ENCODE data around the gene ACSF3. TPM values are rescaled to one million over a fixed set of nuclear protein-coding genes. Genes with fewer than 3 reads are reported as not detected.
A peak's percentile ranks its signal among the peaks of the same experiment; 100 is the strongest.

The ACSF3 gene
- total RNA-seq = 22.5 TPM
- long read RNA-seq, full-length matches to known transcripts = 43 of 65 reads
- long read RNA-seq, partial matches to known transcripts = 9 of 65 reads
- long read RNA-seq, other reads (novel, unspliced or antisense) = 13 of 65 reads

DNA sequence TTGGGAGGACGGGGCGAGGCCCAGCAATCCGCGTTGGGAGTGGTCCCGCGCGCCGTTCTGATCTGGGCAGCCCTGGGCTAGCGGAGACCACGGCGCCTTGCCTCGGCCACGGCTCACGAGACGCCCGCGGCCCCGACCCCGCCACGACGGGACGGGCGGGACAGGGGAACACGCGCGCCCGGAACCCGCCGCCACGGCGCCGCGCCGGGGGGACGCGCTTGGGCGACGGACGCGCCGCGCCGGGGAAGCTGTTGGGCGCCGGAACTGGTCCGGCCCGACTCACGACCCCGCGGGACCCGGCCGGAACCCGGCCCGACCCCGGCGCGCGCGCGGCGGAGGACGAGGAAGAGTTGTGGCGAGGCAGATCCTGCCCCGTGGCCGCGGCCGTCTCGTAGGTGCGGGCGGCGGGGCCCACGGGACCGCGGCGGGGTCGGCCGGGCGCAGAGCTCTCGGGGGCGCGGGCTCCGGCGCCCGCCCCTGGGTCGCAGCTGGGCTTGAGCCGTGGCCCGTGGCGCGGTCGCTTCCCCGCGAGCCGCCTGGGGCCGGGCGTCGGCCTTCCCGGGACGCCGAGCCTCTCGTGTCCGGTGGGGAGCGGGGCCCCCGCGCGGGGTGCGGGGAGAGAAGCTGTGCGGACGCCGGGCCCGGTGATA is at the start of gene ACSF3:
ACSF3 (plus strand) TSS at position 251 of the 650 bp plus-strand sequence. CDS start 6,830 bp downstream, outside the sequence.
- DNase-seq (peak; percentile 82), ATAC-seq (peak; percentile 94)
- intact Hi-C loops (cut with micrococcal nuclease) = no loop called here

DNA sequence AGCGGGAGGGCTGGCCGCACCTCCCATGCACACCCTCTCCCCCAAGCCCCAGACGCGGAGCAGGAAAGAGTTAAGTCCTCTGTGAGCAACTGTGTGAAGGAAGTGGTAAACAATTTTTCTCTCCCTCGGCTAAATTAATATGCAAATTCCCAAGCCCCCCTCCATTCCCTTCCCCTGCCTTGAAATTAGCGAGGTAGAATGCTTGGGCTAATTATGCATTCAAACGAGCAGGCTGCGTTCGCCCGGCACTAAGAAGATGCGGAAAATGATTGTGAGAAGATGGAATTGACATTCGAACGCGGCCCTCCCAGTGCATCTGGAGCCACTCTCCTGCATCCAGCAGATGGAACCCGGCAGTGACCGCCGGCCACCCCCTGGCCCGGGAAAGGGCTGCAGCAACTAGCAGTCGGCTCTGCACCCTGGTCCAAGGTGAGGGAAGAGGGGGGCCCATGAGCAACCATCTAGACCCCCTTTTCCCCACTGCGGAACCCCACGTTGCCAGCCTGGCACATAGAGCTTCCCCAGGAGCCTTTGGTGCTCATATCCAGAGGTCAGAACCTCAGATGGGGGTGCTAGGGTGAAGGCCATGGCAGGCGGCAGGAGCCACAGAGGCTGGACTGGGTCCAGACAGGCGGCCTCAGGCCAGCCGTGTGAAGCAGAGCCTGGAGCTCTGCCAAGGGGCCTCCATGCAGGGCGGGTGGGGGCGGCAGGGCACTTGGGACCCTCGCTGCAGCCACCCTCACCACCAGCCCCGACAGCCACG is 49.1 kb upstream of the ACSF3 start:
- ATAC-seq (no peak), DNase-seq (peak; percentile 22)
- intact Hi-C loops (cut with micrococcal nuclease) = no loop called here

GRCh38 chr16:89045181-89045815 is 48.4 kb upstream of the ACSF3 start:
- intact Hi-C loops (cut with micrococcal nuclease) = no loop called here
- ATAC-seq (no peak), DNase-seq (peak; percentile 15)

GRCh38 chr16:89045881-89046280 is 47.8 kb upstream of the ACSF3 start:
- intact Hi-C loops (cut with micrococcal nuclease) = no loop called here
- ATAC-seq (no peak), DNase-seq (no peak)

DNA sequence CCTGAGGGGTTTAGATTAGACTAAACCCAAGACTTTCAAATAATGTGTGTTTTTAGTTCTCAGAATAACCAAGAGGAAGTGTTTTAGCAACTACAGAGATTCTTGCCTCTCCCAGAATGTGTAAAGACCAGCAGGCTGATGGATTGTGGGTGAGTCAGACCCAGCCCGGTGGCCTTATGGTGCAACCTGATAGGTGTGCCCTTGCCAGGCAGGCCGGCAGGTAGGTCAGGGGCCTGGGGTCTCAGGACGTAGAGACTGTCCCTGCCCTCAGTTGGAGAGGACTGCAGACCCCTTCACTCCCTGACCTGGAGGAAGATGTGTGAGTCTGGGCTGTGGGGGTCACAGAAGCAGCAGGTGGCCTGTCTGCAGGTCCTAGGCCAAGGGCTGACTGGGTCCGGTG is 47.2 kb upstream of the ACSF3 start:
- ATAC-seq (no peak), DNase-seq (no peak)
- intact Hi-C loops (cut with micrococcal nuclease) = no loop called here

DNA sequence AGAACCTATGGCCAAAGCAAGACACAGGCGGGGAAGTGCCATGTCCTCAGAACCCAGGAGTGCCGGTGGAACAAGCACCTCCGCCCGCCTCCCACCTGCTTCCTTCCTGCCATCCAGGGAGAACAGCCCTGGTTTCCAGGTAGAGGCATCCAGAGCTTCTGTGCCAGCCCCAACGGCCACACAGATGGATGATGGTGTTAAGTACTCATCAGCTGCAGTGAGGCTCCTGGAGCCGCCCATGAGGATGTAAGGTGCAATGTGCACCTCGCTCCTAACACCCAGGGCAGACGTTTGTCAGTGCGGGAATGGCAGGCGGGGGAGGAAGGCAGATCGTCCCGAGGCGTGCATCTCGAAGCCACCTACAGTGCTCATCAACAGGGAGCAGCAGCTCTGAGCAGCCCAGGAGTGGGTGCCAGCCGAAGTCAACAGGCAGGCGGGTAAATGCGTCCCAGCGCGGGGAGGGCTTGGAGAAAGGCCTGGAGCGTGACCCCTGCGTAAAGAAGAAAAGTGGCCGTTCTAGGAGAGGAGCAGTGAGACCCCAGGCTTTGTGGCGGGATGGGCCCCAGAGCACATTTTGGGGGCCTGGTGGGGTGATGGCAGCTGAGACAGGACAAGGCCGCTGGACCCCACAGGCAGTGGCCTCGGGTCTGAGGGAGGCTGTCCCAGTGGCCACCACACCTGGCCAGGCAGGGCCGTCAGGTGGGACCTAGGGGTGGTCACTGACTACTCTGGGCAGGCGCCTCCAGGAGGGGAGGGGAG is 46.1 kb upstream of the ACSF3 start:
- intact Hi-C loops (cut with micrococcal nuclease) = no loop called here
- no peak for ATAC-seq
- DNase-seq = peak; percentile 24

DNA sequence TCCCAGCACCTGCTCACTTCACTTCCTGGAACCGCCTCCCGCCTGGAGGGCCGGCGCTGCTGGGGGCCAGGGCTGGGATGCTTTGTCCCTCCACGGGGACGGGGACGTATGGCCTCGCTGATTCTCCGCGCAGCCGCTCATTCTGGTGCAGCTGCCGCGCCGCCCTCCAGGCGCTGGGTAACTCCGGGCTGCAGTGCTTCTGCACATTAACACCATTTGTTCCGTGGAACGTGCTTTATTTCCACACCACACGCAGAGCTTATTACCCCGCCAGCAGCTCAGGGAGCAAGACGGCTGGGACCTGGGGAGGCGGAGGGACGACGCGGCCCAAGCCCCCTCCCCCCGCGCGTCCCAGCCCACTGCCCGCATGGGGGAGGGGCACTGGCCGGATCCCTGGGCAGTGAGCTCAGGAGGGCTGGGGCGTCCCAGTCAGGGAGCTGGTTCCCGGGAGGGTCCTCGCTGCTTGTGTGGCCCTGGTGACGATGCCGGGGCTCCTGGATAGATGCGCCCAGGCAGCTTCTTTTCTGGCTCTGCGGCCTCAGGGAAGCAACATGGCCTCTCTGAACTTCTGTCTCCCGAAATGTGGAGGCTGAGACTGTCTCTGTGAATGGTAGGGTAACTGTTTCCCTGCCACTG is 45.4 kb upstream of the ACSF3 start:
- DNase-seq = peak; percentile 9
- ATAC-seq = no peak
- intact Hi-C loops (cut with micrococcal nuclease) = no loop called here

- ATAC-seq (no peak), DNase-seq (peak; percentile 15)
- intact Hi-C loops (cut with micrococcal nuclease) = no loop called here
These were observed 44.7 kb upstream of the ACSF3 start for GRCh38 chr16:89048871-89049422.

- intact Hi-C loops (cut with micrococcal nuclease) = no loop called here
- peak; percentile 23 for DNase-seq
- ATAC-seq = no peak
These were observed 44.1 kb upstream of the ACSF3 start for GRCh38 chr16:89049484-89050118.

DNA sequence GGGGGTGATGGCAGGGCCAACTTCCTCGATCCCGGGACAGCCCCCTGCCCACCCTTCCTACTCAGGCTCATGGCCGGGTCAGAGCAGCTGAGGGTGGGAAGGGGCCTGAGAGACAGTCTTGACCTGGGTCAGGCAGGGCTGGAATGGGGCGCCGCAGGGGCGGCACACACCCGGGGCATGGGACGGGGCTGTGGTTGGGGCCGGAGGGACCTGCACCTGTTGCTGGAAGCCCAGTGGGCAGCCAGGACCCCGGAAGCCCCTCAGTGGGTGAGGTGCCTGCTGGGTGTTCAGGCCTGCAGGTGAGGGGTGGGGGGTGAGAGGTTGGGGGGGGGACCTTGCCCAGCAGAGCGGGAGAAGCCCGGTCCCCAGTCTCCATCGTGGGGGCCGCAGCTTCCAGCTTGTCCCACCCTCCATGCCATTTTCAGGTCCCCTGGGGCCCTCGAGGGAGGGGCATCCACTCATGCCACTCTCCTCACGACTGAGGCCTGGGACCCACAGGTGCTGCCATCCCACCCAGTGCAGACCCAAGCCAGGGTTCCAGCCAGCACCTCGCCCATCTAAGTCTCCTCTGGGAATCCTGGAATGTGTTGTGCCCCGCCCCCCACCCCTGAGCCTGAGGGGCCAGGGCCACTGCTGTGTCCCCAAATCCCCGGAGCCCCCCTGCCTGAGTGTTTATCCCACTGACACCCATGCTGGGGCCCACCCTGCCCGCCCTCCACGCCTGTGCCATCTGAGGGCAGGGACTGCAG is 43.4 kb upstream of the ACSF3 start:
- peak; percentile 23 for DNase-seq
- intact Hi-C loops (cut with micrococcal nuclease) = no loop called here
- no peak for ATAC-seq

DNA sequence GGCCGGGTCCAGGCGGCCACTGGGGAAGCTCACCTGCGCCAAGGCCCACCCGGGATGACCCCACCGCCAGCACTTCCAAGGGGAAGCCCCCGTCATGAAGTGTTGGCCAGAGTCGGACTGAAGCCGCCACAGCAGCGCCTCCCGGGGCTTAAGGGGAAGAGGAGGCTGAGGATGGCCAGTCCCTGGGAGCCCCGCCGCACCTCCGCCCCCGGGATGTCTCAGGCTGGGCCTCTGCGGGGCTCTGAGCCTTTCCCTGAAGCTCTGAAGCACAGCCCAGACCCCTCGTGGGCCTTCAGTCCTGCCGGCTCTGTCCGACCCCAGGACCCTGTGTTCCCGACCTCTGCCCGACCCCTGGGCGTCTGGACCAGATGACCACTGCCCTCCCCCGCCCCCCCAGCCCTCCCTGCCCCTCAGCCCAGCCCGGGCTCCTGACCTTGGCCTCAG is 42.8 kb upstream of the ACSF3 start:
- no peak for ATAC-seq
- intact Hi-C loops (cut with micrococcal nuclease) = no loop called here
- peak; percentile 22 for DNase-seq

DNA sequence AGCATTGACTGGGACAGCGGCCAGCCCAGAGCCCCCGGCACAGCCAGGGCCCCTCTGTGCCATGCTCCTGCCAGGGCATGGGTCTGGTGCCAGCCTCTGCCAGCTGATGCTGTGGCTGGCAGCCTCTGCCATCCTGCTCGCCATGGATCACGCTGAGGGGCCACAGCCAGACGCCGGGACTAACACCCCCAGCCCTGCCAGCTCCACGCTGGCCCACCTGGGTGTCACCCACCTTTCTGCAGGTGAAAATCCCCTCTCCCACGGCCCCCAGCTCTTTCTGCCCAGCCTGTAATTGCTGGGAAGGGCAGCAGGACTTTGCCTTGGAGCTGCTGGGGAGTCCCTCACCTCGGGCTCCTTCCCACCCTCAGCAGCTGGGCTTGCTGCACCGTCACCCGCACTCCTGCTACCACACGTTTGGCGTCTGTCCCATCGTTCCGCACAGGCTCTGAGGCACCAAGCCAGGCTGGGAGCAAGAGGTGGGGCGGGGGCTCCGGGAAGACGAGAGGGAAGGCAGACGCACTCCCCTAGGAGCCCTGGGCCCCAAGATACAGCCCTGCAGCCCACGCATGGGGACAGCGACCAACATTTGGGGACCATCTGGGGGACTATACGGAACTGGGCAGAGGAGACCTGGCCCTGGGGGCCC is 42.0 kb upstream of the ACSF3 start:
- no peak for DNase-seq
- intact Hi-C loops (cut with micrococcal nuclease) = no loop called here

DNA sequence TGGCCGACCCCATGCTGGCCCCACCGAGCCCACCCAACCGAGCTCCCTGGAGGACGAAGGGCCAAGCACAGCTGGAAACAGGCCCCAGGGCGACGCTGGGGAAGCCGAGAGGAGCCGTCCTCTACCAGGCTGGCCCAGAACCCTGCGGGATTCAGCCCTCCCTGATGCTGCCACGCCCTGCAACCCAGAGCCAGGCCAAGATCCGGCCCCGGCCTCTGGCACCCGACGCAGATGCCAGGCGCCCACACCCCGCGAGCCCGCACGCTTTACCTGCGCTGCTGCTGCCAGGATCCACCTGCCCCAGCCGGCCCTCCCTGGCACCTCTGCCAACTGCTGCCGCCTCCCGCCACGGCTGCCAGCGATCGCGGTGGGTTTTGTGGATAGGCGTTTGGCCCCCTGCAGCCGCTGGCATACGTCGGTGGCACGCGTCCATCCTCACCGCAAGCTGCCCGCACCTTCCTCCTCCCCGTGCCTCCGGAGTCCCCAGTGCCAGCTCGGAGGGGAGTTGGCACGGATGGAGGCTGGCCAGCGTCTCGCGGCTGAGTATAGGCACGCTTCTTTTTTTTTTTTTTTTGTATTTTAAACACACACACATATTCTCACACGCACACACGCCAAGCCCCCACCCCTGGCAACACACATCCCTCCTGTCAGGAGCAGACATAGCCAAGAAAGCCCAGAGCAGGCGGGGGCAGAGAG is 41.3 kb upstream of the ACSF3 start:
- no peak for ATAC-seq
- intact Hi-C loops (cut with micrococcal nuclease) = no loop called here
- DNase-seq = no peak

More for the DNA sequence above, 42.0 kb upstream of the ACSF3 start:
- no peak for ATAC-seq

DNA sequence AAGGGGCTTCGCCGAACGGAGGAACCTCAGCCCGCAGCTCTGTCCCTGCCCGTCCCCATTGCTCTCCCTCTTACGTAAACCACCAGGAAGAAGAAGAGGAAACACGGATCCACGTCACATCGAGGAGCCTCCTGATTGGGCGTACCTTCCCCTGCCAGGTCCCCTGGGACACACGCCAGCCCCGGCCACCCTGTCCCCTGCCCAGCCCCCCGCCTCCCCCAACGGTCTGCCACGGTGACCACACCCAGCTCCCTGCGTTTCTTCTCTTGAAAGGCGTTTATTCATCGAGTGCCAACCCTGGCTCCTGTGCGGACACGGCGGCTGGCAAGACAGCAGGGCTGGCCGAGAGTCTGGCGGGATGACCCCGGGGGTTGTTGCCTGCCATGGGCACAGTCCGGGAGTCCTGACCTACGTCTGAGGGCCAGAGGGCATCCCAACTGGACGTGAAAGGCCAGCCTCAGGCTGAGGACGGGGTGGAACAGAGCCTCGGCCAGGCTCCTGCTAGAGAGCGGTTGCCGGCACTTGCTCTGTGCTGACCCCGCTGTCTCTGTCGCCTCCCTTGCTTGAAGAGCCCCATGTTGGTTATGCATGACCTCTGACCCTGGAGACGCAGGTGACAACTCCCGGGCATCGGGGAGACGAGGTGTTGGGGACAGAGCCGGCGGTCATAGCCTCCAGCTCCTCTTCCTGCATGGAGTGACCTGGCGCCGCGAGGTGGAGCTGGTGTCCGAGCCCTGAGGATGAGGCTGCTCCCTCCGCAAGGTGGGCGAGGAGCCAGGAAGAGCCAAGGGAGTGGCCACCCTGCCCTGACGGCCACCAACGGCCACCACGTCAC is 40.5 kb upstream of the ACSF3 start:
- ATAC-seq = no peak
- intact Hi-C loops (cut with micrococcal nuclease) = no loop called here
- DNase-seq = no peak

DNA sequence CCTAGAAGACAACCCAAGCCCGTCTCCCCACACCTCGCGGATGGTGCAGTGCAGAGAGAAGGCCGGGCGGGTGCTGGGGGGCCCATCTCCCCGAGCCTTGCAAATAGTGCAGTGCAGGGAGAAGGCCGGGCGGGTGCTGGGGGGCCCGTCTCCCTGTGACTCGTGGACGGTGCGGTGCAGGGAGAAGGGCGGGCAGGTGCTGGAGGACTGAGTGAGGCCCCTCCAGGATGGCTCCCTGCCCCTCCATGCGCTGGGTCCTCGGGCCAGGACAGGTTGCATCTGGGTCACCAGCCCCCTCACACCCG is 40.0 kb upstream of the ACSF3 start:
- DNase-seq (no peak), ATAC-seq (no peak)
- intact Hi-C loops (cut with micrococcal nuclease) = no loop called here

- DNase-seq = no peak
- intact Hi-C loops (cut with micrococcal nuclease) = no loop called here
- no peak for ATAC-seq
These were observed 39.4 kb upstream of the ACSF3 start for GRCh38 chr16:89054261-89054661.

Data from left ventricle myocardium superior (tissue), 1 donor.